Upper lobe of left lung (tissue), 6 donors: ENCODE results near the gene ARHGEF4. TPM values are rescaled to one million over a fixed set of nuclear protein-coding genes. Genes with fewer than 3 reads are reported as not detected.
A peak's percentile ranks its signal among the peaks of the same experiment; 100 is the strongest.

Source experiments
- ATAC-seq, 2 donors: fragments of 200-7000 bp; cut with Tn5 transposase; one replicate each; pipeline ENCODE4 v1.9.1; 2022; ENCODE audit warnings: mild to moderate bottlenecking in 2 of 2, moderate library complexity in 2 of 2; ENCODE audit not compliant: low FRiP score in 2 of 2
- DNase-seq, 2 donors: peaks; one replicate each; pipeline ENCODE4 v3.0.0-alpha.2; 2019 to 2020
- H3K27ac ChIP-seq, 4 donors: fragments of 200-600 bp; sonication (generic); one replicate each; pipeline ENCODE4 v1.5.1; 2016 to 2019
- H3K27me3 ChIP-seq, 4 donors: fragments of 200-600 bp; sonication (generic); one replicate each; pipeline ENCODE4 v1.5.1; 2017 to 2019
- H3K36me3 ChIP-seq, 4 donors: fragments of 200-600 bp; sonication (generic); one replicate each; pipeline ENCODE4 v1.5.1; 2016 to 2019
- H3K4me1 ChIP-seq, 4 donors: fragments of 200-600 bp; sonication (generic); one replicate each; pipeline ENCODE4 v1.5.1; 2018 to 2019
- H3K4me3 ChIP-seq, 4 donors: fragments of 200-600 bp; sonication (generic); one replicate each; pipeline ENCODE4 v1.5.1; 2017 to 2019; ENCODE audit warnings: mild to moderate bottlenecking in 2 of 4, moderate library complexity in 1 of 4
- H3K9me3 ChIP-seq, 4 donors: fragments of 200-600 bp; sonication (generic); one replicate each; pipeline ENCODE4 v1.5.1; 2018 to 2019
- EP300 ChIP-seq, 4 donors: sonication (generic); formaldehyde crosslinking; IDR thresholded peaks; one replicate each; pipeline ENCODE4 v1.5.1; 2017; ENCODE audit warnings: antibody characterized with exemption in 4 of 4, control low read depth in 2 of 4
- POLR2A ChIP-seq, 4 donors: fragments of 450-650 bp; IDR thresholded peaks; one replicate each; pipeline ENCODE4 v1.5.1; 2016 to 2017; ENCODE audit warnings: antibody characterized with exemption in 4 of 4, mild to moderate bottlenecking in 2 of 4
- POLR2AphosphoS5 ChIP-seq, 2 donors: sonication (generic); formaldehyde crosslinking; IDR thresholded peaks; one replicate each; pipeline ENCODE4 v1.5.1; 2017; ENCODE audit warnings: antibody characterized with exemption in 2 of 2
- WGBS, 2 donors: methylation state at CpG; one replicate each; pipeline ENCODE4 v1.1.5; 2017 to 2018; 5-methylcytosine and 5-hydroxymethylcytosine counted together
- total RNA-seq, 6 donors: library from RNA; depleted of rRNA in 4 of 6; stranded (reverse); fragments of >200 nt in 4 of 6; gene quantifications; one replicate each; pipeline versions ENCODE4 v1.1.0 to v1.2.1, GENCODE V29; 2016 to 2021
- TF ChIP-seq, protein P1 (sequence below), 6 experiments: fragments of 450-650 bp in 4 of 6; fragments of 200-600 bp in 2 of 6; sonication (generic) in 2 of 6; IDR thresholded peaks; one replicate each; pipeline ENCODE4 v1.5.1; 2016 to 2019; ENCODE audit warnings: antibody characterized with exemption in 6 of 6
- donor health status: DM: no; HTN: no; CAD: no; lungs with moderate emphysema.
- donor health status: DM: no; HTN: yes; CAD: no; lungs with severe emphysema.

The ARHGEF4 gene
- total RNA-seq, 6 donors from 2014 or later: 10.1 to 101 (median 22.5) TPM

DNA sequence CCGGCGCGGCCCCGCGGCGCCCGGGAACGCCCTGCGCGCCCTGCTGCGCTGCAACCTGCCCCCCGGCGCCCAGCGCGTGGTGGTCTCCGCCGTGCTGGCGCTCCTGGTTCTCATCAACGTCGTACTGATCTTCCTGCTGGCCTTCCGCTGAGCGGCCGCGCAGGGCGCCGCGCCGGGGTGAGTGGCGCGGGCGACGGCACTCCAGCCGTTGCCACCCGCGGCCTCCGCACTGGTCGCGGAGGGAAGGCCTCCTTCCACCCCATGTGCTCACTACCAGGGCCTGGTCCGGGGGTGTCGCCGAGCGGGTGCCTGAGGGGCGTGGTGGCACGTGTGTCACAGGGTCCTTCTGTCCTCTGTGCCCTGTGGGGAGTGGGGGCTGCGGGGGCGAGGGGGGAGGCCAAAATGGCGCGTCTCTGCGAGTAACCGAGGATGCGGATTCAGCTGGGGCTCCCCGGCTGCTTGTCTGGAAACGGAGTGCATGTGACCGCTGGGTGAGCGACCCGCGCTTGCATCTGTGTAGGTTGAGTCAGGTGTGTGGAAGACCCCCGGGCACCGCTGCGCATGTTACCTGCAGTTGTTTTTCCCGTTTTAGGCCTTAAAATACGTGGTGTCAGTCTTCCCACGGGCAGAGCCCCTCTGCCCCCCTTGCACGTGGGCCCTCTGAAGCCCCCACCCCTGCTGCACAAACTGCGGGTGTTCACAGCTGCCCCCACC lies 198.6 kb downstream of the ARHGEF4 start:
- ATAC-seq (peak in 1 of 2 donors; percentile 1), DNase-seq (peak in 1 of 2 donors; percentile 79)
- Histone ChIP-seq H3K27ac (peak overlapping the region in 1 of 4 donors; percentile 16), H3K27me3 (peaks cover 0 to 13% (median 5%) of the 10 kb centered on the region in 4 donors), H3K9me3 (no peaks in the 10 kb centered on the region), H3K36me3 (no peaks in the 10 kb centered on the region), H3K4me1 (peaks cover 0 to 31% (median 8%) of the 10 kb centered on the region in 4 donors), H3K4me3 (peak overlapping the region in 3 of 4 donors; percentile 34 to 38 (median 38))
- 18 to 21% methylated on average over 2 to 37 of the region's 65 CpGs for WGBS, 2 donors
- TF ChIP-seq, protein P1, sequence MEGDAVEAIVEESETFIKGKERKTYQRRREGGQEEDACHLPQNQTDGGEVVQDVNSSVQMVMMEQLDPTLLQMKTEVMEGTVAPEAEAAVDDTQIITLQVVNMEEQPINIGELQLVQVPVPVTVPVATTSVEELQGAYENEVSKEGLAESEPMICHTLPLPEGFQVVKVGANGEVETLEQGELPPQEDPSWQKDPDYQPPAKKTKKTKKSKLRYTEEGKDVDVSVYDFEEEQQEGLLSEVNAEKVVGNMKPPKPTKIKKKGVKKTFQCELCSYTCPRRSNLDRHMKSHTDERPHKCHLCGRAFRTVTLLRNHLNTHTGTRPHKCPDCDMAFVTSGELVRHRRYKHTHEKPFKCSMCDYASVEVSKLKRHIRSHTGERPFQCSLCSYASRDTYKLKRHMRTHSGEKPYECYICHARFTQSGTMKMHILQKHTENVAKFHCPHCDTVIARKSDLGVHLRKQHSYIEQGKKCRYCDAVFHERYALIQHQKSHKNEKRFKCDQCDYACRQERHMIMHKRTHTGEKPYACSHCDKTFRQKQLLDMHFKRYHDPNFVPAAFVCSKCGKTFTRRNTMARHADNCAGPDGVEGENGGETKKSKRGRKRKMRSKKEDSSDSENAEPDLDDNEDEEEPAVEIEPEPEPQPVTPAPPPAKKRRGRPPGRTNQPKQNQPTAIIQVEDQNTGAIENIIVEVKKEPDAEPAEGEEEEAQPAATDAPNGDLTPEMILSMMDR (IDR thresholded peaks at IDR 0.05): no peak
- TF ChIP-seq POLR2AphosphoS5 (IDR thresholded peaks at IDR 0.05): no peak
- no peak for TF ChIP-seq POLR2A (IDR thresholded peaks at IDR 0.05)
- TF ChIP-seq EP300 (IDR thresholded peaks at IDR 0.05): no peak

DNA sequence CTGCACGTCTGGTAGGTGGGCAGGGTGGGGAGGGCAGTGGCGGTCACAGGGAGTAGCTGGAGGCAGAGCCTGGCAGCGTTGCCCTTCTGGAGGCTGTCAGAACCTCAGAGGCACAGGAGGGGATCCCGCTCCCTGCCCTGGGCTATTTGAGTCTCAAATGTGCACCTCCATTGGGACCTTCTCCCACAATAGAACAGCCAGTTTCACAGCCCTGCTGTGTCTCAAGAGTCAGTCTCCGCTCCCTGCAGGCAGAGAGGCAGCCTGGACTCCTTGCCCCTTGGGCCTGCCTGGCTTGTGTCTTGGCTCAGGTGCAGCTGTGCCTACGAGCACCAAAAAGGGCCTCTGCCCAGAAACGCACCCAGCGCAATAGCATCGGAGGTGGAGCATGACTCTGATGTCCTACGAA lies 199.1 kb downstream of the ARHGEF4 start:
- H3K36me3 ChIP-seq: no peaks in the 10 kb centered on the region
- H3K9me3 ChIP-seq: no peaks in the 10 kb centered on the region
- H3K4me1 ChIP-seq: peaks cover 0 to 34% (median 9%) of the 10 kb centered on the region in 4 donors
- ATAC-seq: no peak
- DNase-seq: no peak
- peak overlapping the region in 1 of 4 donors; percentile 16 for H3K27ac ChIP-seq
- H3K4me3 ChIP-seq: peak overlapping the region in 1 of 4 donors; percentile 38
- WGBS, 2 donors: 65 to 76% methylated on average over 5 to 10 of the region's 10 CpGs
- H3K27me3 ChIP-seq: peaks cover 0 to 13% (median 5%) of the 10 kb centered on the region in 4 donors
- no peak for TF ChIP-seq POLR2A (IDR thresholded peaks at IDR 0.05)
- TF ChIP-seq, protein P1 (IDR thresholded peaks at IDR 0.05): no peak
- TF ChIP-seq EP300 (IDR thresholded peaks at IDR 0.05): no peak
- no peak for TF ChIP-seq POLR2AphosphoS5 (IDR thresholded peaks at IDR 0.05)

DNA sequence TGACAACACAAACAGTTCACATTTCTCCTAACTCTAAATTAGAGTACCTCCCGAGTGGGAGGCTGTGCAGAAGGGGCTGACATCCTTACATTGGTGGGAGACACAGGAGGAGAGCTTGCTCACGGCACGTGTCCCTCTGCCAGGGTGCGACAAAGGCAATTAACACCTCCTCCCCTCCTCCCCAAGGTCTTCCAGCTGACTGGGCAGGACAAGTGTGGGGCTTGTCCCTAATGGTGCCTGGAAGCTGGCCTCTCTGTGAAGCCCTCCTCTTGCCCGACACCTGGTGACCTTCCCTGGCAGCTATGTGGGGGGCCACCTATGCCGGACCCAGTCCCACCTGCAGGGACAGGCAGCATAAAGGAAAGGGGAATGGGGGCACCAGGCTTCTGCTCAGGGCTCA lies 199.6 kb downstream of the ARHGEF4 start:
- WGBS, 2 donors: 33 to 57% methylated on average over 1 to 6 of the region's 6 CpGs
- Histone ChIP-seq H3K4me3 (no peak overlapping the region), H3K36me3 (no peaks in the 10 kb centered on the region), H3K27ac (peak overlapping the region in 1 of 4 donors; percentile 16), H3K27me3 (peaks cover 0 to 13% (median 5%) of the 10 kb centered on the region in 4 donors), H3K4me1 (peaks cover 0 to 34% (median 9%) of the 10 kb centered on the region in 4 donors), H3K9me3 (no peaks in the 10 kb centered on the region)
- DNase-seq (no peak), ATAC-seq (no peak)
- no peak for TF ChIP-seq POLR2A (IDR thresholded peaks at IDR 0.05)
- TF ChIP-seq EP300 (IDR thresholded peaks at IDR 0.05): no peak
- TF ChIP-seq POLR2AphosphoS5 (IDR thresholded peaks at IDR 0.05): no peak
- TF ChIP-seq, protein P1 (IDR thresholded peaks at IDR 0.05): no peak

GRCh38 chr2:131036696-131037397 lies 200.1 kb downstream of the ARHGEF4 start:
- Histone ChIP-seq H3K4me3 (no peak overlapping the region), H3K4me1 (peaks cover 0 to 34% (median 9%) of the 10 kb centered on the region in 4 donors), H3K27me3 (peaks cover 0 to 13% (median 5%) of the 10 kb centered on the region in 4 donors), H3K36me3 (no peaks in the 10 kb centered on the region), H3K27ac (no peak overlapping the region), H3K9me3 (no peaks in the 10 kb centered on the region)
- DNase-seq: no peak
- ATAC-seq: no peak
- no peak for TF ChIP-seq EP300 (IDR thresholded peaks at IDR 0.05)
- TF ChIP-seq, protein P1 (IDR thresholded peaks at IDR 0.05): no peak
- TF ChIP-seq POLR2AphosphoS5 (IDR thresholded peaks at IDR 0.05): no peak
- no peak for TF ChIP-seq POLR2A (IDR thresholded peaks at IDR 0.05)
- WGBS, 2 donors: 86% methylated on average over 11 of the region's 11 CpGs; no CpG with 5 or more reads in 1 of the 2 donors
